Body of pancreas (tissue), 4 donors: Measurements from ENCODE around the gene MFSD11.

Experiments
- CTCF ChIP-seq, 7 experiments: fragments of 450-650 bp in 4 of 7; fragments of 200-600 bp in 3 of 7; sonication (generic) in 3 of 7; IDR thresholded peaks; one replicate each; pipeline ENCODE4 v1.5.1; 2016 to 2019; ENCODE audit warnings: antibody characterized with exemption in 7 of 7
- POLR2A ChIP-seq, 3 donors: fragments of 450-650 bp; IDR thresholded peaks; one replicate each; pipeline ENCODE4 v1.6.1; 2016; ENCODE audit warnings: antibody characterized with exemption in 3 of 3, mild to moderate bottlenecking in 2 of 3

- TF ChIP-seq CTCF (IDR thresholded peaks at IDR 0.05), result no peak
- no peak for TF ChIP-seq POLR2A (IDR thresholded peaks at IDR 0.05)
These were observed 75.0 kb downstream of the MFSD11 start for GRCh38 chr17:76812968-76813367.
